Trophoblast cell (in vitro differentiated cells and primary cell): ENCODE data around the gene ADGRL1.

ENCODE experiments used
- DNase-seq, 2 donors: peaks; one replicate each; pipeline ENCODE4 v3.0.0-alpha.2; 2016
- H2AFZ ChIP-seq: 2 replicates; pipeline ENCODE4 v1.6.1; 2013; ENCODE audit warnings: low read length, moderate library complexity, mild to moderate bottlenecking; ENCODE audit not compliant: insufficient read depth, poor library complexity
- H2AK5ac ChIP-seq: 2 replicates; pipeline ENCODE4 v1.6.1; 2013; ENCODE audit warnings: mild to moderate bottlenecking, low read length
- H2BK120ac ChIP-seq: 2 replicates; pipeline ENCODE4 v1.6.1; 2013; ENCODE audit warnings: low read length, mild to moderate bottlenecking, moderate library complexity; ENCODE audit not compliant: insufficient read depth, poor library complexity
- H2BK12ac ChIP-seq: 2 replicates; pipeline ENCODE4 v1.6.1; 2013; ENCODE audit warnings: mild to moderate bottlenecking, low read length, moderate library complexity
- H2BK5ac ChIP-seq: 2 replicates; pipeline ENCODE4 v1.6.1; 2013; ENCODE audit warnings: low read length, low read depth, moderate library complexity, mild to moderate bottlenecking; ENCODE audit not compliant: poor library complexity
- H3K14ac ChIP-seq: 2 replicates; pipeline ENCODE4 v1.6.1; 2013; ENCODE audit warnings: mild to moderate bottlenecking, low read length
- H3K18ac ChIP-seq: 2 replicates; pipeline ENCODE4 v1.6.1; 2013; ENCODE audit warnings: mild to moderate bottlenecking, low read length
- H3K23ac ChIP-seq: 2 replicates; pipeline ENCODE4 v1.6.1; 2013; ENCODE audit warnings: low read length
- H3K27ac ChIP-seq: 2 replicates; pipeline ENCODE4 v1.5.1; 2013; ENCODE audit warnings: low read depth, mild to moderate bottlenecking, inconsistent platforms, low read length, moderate library complexity
- H3K27me3 ChIP-seq: 2 replicates; pipeline ENCODE4 v1.6.1; 2013; ENCODE audit warnings: inconsistent platforms, mild to moderate bottlenecking, low read length, moderate library complexity; ENCODE audit not compliant: insufficient read depth
- H3K36me3 ChIP-seq, 2 experiments: 1 replicate in 1 of 2; 2 replicates in 1 of 2; pipeline ENCODE4 v1.6.1; 2013; ENCODE audit warnings: low read length in 2 of 2, mild to moderate bottlenecking in 2 of 2, moderate library complexity in 1 of 2; ENCODE audit not compliant: insufficient read depth in 2 of 2, control insufficient read depth in 1 of 2
- H3K4ac ChIP-seq: 2 replicates; pipeline ENCODE4 v1.6.1; 2013; ENCODE audit warnings: low read depth, mild to moderate bottlenecking, low read length, moderate library complexity
- H3K4me1 ChIP-seq, 2 experiments: 1 replicate in 1 of 2; 2 replicates in 1 of 2; pipeline ENCODE4 v1.6.1; 2013; ENCODE audit warnings: low read length in 2 of 2, mild to moderate bottlenecking in 2 of 2, moderate library complexity in 1 of 2; ENCODE audit not compliant: insufficient read depth in 2 of 2, control insufficient read depth in 1 of 2
- H3K4me2 ChIP-seq: 2 replicates; pipeline ENCODE4 v1.6.1; 2013; ENCODE audit warnings: inconsistent platforms, mild to moderate bottlenecking, low read length, moderate library complexity
- H3K4me3 ChIP-seq: 2 replicates; pipeline ENCODE4 v1.5.1; 2013; ENCODE audit warnings: mild to moderate bottlenecking, low read depth, low read length, inconsistent platforms
- H3K79me1 ChIP-seq: one replicate; pipeline ENCODE4 v1.6.1; 2013; ENCODE audit warnings: low read length
- H3K79me2 ChIP-seq: 2 replicates; pipeline ENCODE4 v1.6.1; 2013; ENCODE audit warnings: low read length, mild to moderate bottlenecking; ENCODE audit not compliant: control insufficient read depth, insufficient read depth, poor library complexity
- H3K9ac ChIP-seq: 2 replicates; pipeline ENCODE4 v1.6.1; 2013; ENCODE audit warnings: mild to moderate bottlenecking, low read length
- H3K9me3 ChIP-seq: 2 replicates; pipeline ENCODE4 v1.6.1; 2013; ENCODE audit warnings: low read depth, mild to moderate bottlenecking, control low read depth, inconsistent platforms, low read length; ENCODE audit not compliant: insufficient read depth
- H4K12ac ChIP-seq: 2 replicates; pipeline ENCODE4 v1.6.1; 2013; ENCODE audit warnings: low read depth, mild to moderate bottlenecking, low read length, moderate library complexity
- H4K8ac ChIP-seq: 2 replicates; pipeline ENCODE4 v1.6.1; 2013; ENCODE audit warnings: low read depth, mild to moderate bottlenecking, low read length, moderate library complexity
- H4K91ac ChIP-seq: one replicate; pipeline ENCODE4 v1.6.1; 2013; ENCODE audit warnings: low read depth, mild to moderate bottlenecking, low read length, moderate library complexity
- WGBS: extraction: QIAGEN DNeasy Blood & Tissue Kit; methylation state at CpG from one replicate; pipeline ENCODE4 v1.1.7; 2013; ENCODE audit warnings: missing lambda C conversion rate; ENCODE audit not compliant: insufficient read length, insufficient coverage; ENCODE audit errors: extremely low coverage; 5-methylcytosine and 5-hydroxymethylcytosine counted together

Gene ADGRL1

DNA sequence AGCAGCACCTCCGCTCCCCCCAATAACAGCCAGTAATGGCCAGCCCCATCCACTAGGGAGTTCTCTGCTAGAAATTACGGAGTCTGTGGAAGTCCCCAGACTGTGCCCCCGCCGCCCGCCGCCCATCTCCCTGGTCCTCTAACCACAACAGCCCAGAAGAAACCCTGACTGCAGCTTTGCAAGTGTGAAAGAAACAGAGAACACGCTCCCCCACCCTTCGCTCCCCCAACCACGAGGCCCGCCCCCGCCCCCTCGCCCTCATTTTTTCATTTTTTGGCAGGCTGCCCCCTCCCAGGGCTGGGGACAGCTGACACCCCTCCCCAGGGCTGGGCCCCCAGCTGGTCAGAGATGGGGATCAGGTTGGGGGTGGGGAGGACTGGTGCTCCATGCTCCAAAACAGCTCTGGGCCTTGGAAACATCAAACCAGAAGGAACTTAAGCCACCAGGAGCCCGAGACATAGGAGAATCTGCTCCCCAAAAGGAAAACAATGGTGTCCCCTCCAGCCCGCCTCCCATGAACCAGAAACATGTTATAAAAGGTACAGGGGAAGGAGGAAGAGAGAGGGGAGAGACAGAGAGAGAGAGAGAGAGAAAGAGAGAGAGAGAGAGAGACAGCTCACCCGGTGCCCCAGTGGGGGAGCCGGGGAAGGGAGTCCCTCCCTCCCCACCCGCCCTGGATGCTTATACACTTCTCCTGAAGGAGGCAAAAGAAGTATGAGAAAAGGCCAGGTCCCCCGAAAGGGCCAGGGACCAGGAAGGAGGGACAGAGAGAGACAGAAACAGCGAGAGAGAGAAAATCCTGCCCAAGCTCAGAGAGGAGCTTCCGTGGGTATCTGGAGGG lies 39.8 kb downstream of the ADGRL1 start:
- Histone ChIP-seq H3K4me1 (no peaks in the 10 kb centered on the region), H3K79me2 (no peaks in the 10 kb centered on the region), H2BK5ac (no peak overlapping the region), H3K9ac (no peak overlapping the region), H3K14ac (no peak overlapping the region), H3K27ac (no peak overlapping the region), H3K4me2 (no peak overlapping the region), H3K9me3 (peaks cover 3% of the 10 kb centered on the region), H4K91ac (no peak overlapping the region), H3K18ac (no peak overlapping the region), H4K8ac (no peak overlapping the region), H3K27me3 (no peaks in the 10 kb centered on the region), H2AK5ac (no peak overlapping the region), H3K36me3 (peaks cover 7 to 14% of the 10 kb centered on the region in 2 experiments), H3K4me3 (no peak overlapping the region), H3K23ac (no peak overlapping the region), H4K12ac (no peak overlapping the region), H3K79me1 (no peaks in the 10 kb centered on the region), H2AFZ (no peak overlapping the region), H2BK12ac (no peak overlapping the region), H3K4ac (no peak overlapping the region), H2BK120ac (no peak overlapping the region)
- no CpG with 5 or more reads among the region's 20 CpGs for WGBS
- no peak for DNase-seq

DNA sequence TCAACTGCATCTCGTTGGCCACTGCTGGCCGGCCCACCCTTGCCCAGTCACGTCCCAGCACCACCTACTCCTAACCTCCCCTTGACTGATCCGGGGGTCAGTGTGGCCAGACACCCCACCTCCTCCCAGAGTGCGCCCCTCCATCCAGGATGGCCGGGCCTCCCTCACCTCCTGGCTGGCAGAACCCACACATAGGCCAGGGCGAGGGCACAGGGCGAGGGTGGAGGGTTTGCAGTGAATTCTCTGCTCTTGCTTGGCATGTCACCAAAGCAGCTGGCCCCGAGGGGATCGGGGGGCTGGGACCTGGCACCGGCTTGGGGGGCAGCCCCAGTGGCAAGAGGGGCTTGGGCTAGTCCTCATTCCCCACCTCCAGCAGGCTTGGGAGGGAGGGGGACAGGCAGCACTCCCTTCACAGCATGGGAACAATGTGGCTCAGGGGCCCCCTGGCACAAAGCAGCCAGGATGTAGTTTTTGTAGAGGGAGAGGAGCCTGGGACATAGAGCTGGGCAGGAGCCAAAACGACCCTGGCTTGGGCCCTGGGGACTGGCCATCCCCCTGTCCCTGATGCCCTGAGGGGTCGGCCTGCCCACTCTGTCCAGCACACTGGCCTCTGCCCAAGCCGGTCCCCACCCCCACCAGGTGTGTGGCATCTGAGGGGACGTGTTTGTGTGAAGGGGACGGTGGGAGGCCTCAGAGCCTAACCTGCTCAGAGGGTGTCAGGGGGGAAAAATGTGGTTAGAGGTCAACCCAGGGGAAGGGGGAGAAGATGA lies 41.1 kb downstream of the ADGRL1 start:
- no peak overlapping the region for H2BK120ac ChIP-seq
- peaks cover 3% of the 10 kb centered on the region for H3K9me3 ChIP-seq
- H3K4ac ChIP-seq, result no peak overlapping the region
- no peak overlapping the region for H2AK5ac ChIP-seq
- H2BK5ac ChIP-seq, result no peak overlapping the region
- H2BK12ac ChIP-seq, result no peak overlapping the region
- H3K18ac ChIP-seq, result no peak overlapping the region
- no peak overlapping the region for H2AFZ ChIP-seq
- H3K9ac ChIP-seq, result no peak overlapping the region
- no peak for DNase-seq
- peaks cover 4 to 7% of the 10 kb centered on the region in 2 experiments for H3K36me3 ChIP-seq
- H4K8ac ChIP-seq, result no peak overlapping the region
- H3K14ac ChIP-seq, result no peak overlapping the region
- H3K79me2 ChIP-seq, result no peaks in the 10 kb centered on the region
- WGBS, result no CpG with 5 or more reads among the region's 16 CpGs
- H3K4me2 ChIP-seq, result no peak overlapping the region
- no peak overlapping the region for H3K23ac ChIP-seq
- H3K79me1 ChIP-seq, result no peaks in the 10 kb centered on the region
- no peak overlapping the region for H4K91ac ChIP-seq
- no peak overlapping the region for H3K4me3 ChIP-seq
- H4K12ac ChIP-seq, result no peak overlapping the region
- H3K27me3 ChIP-seq, result no peaks in the 10 kb centered on the region
- H3K4me1 ChIP-seq, result no peaks in the 10 kb centered on the region
- H3K27ac ChIP-seq, result no peak overlapping the region

DNA sequence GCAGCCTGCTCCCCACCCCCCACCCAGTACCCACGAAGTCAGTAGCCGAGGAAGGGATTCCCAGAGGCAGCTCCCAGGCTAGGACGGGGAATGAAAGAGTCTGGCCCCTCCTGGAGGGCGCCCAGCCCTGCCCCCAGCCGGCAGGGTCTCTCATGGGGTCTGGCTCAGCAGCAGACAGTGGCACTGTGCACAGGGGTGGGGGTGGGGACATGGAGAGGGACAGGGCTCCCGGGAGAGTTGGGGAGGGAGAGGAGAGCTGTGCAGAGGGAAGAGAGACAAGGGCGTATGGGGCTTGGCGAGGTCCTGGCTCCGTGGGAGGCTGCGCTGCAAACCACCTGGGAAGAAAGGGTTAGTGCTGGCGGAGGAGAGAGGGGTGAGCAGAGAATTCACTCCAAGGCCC lies 41.9 kb downstream of the ADGRL1 start:
- peaks cover 6 to 7% of the 10 kb centered on the region in 2 experiments for H3K36me3 ChIP-seq
- no peak overlapping the region for H3K23ac ChIP-seq
- H3K9me3 ChIP-seq, result peaks cover 3% of the 10 kb centered on the region
- no peak overlapping the region for H3K4me2 ChIP-seq
- H2BK12ac ChIP-seq, result no peak overlapping the region
- H2AK5ac ChIP-seq, result no peak overlapping the region
- no peak overlapping the region for H3K9ac ChIP-seq
- H3K27ac ChIP-seq, result no peak overlapping the region
- no peak overlapping the region for H3K18ac ChIP-seq
- no peak overlapping the region for H4K12ac ChIP-seq
- H3K4me1 ChIP-seq, result no peaks in the 10 kb centered on the region
- H3K79me1 ChIP-seq, result no peaks in the 10 kb centered on the region
- no peak overlapping the region for H2BK120ac ChIP-seq
- no peak for DNase-seq
- no peaks in the 10 kb centered on the region for H3K79me2 ChIP-seq
- no CpG with 5 or more reads among the region's 11 CpGs for WGBS
- no peak overlapping the region for H4K91ac ChIP-seq
- no peaks in the 10 kb centered on the region for H3K27me3 ChIP-seq
- no peak overlapping the region for H3K4ac ChIP-seq
- H2BK5ac ChIP-seq, result no peak overlapping the region
- no peak overlapping the region for H3K4me3 ChIP-seq
- H2AFZ ChIP-seq, result no peak overlapping the region
- H4K8ac ChIP-seq, result no peak overlapping the region
- H3K14ac ChIP-seq, result no peak overlapping the region

DNA sequence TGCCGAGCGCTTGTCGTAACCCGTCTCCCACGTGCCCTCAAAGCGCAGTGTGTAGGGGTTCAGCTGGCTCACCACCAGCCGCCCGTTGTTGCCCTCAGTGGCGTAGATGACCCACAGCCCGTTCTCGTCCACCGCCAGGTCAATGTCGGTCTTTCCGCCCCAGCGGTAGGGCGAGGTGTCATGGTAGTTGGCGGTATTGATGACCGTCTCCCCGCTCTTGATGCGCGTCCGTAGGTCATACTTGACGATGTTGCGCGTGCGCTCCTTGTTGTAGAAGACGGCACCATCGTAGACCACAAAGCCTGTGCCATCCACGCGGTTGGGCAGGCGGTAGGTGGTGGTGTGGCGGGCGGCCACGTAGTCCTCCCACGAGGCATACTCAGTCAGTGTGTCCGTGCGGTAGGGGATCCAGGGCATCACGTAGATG lies 43.1 kb downstream of the ADGRL1 start:
- DNase-seq, result no peak
- WGBS, result no CpG with 5 or more reads among the region's 38 CpGs

More for the DNA sequence above, 43.1 kb downstream of the ADGRL1 start:
- Histone ChIP-seq H3K36me3 (peaks cover 6 to 13% of the 10 kb centered on the region in 2 experiments), H4K8ac (no peak overlapping the region), H4K91ac (no peak overlapping the region), H3K18ac (no peak overlapping the region), H3K9me3 (peaks cover 3% of the 10 kb centered on the region), H2AFZ (no peak overlapping the region), H2AK5ac (no peak overlapping the region), H3K14ac (no peak overlapping the region), H3K4ac (no peak overlapping the region), H2BK120ac (no peak overlapping the region), H3K79me2 (no peaks in the 10 kb centered on the region), H3K4me3 (no peak overlapping the region), H2BK5ac (no peak overlapping the region), H3K27me3 (no peaks in the 10 kb centered on the region), H3K79me1 (no peaks in the 10 kb centered on the region), H3K9ac (no peak overlapping the region), H2BK12ac (no peak overlapping the region), H3K27ac (no peak overlapping the region), H4K12ac (no peak overlapping the region), H3K4me2 (no peak overlapping the region), H3K4me1 (no peaks in the 10 kb centered on the region), H3K23ac (no peak overlapping the region)
